ENCODE results near the gene OARD1.

Gene OARD1

GRCh38 chr6:41027799-41028560 is 44.2 kb downstream of the OARD1 start:
- H3K27ac ChIP-seq (ENCODE audit: low read length), result peak overlapping the region; percentile 39; the same call in 1 of the 2 replicates
- H3K9me2 ChIP-seq (replicated peaks; ENCODE audit: insufficient read depth, low read length), result no peaks in the 10 kb centered on the region
- no peaks in the 10 kb centered on the region for H3K27me3 ChIP-seq (replicated peaks; ENCODE audit: insufficient read depth, low read length)
- peaks cover 10% of the 10 kb centered on the region for H3F3A ChIP-seq (ENCODE audit: insufficient read depth, low read length)
- peak overlapping the region; percentile 71 for H3K9ac ChIP-seq (ENCODE audit: low read length)
- H2AFZ ChIP-seq (ENCODE audit: low read length), result peak overlapping the region; percentile 93
- H3K36me3 ChIP-seq (replicated peaks; ENCODE audit: insufficient read depth, low read length), result no peaks in the 10 kb centered on the region
- H4K20me1 ChIP-seq (ENCODE audit: insufficient read depth, low read length), result no peaks in the 10 kb centered on the region
- peak; percentile 74 for DNase-seq
- H3K79me2 ChIP-seq (ENCODE audit: low read length), result no peaks in the 10 kb centered on the region
- H3K4me3 ChIP-seq (ENCODE audit: low read length), result peak overlapping the region; percentile 84
- TF ChIP-seq, protein P1, sequence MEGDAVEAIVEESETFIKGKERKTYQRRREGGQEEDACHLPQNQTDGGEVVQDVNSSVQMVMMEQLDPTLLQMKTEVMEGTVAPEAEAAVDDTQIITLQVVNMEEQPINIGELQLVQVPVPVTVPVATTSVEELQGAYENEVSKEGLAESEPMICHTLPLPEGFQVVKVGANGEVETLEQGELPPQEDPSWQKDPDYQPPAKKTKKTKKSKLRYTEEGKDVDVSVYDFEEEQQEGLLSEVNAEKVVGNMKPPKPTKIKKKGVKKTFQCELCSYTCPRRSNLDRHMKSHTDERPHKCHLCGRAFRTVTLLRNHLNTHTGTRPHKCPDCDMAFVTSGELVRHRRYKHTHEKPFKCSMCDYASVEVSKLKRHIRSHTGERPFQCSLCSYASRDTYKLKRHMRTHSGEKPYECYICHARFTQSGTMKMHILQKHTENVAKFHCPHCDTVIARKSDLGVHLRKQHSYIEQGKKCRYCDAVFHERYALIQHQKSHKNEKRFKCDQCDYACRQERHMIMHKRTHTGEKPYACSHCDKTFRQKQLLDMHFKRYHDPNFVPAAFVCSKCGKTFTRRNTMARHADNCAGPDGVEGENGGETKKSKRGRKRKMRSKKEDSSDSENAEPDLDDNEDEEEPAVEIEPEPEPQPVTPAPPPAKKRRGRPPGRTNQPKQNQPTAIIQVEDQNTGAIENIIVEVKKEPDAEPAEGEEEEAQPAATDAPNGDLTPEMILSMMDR (IDR thresholded peaks at IDR 0.05; ENCODE audit: low read length), result peak; percentile 97
- no peak for TF ChIP-seq EZH2 (optimal IDR thresholded peaks at IDR 0.05; ENCODE audit: low read depth, low read length)
- H3K4me2 ChIP-seq (ENCODE audit: low read depth, low read length), result peak overlapping the region; percentile 97
- H3K9me3 ChIP-seq (replicated peaks; ENCODE audit: insufficient read depth, low read length), result no peaks in the 10 kb centered on the region
- H3K4me1 ChIP-seq (ENCODE audit: low read length), result peaks cover 13% of the 10 kb centered on the region

DNA sequence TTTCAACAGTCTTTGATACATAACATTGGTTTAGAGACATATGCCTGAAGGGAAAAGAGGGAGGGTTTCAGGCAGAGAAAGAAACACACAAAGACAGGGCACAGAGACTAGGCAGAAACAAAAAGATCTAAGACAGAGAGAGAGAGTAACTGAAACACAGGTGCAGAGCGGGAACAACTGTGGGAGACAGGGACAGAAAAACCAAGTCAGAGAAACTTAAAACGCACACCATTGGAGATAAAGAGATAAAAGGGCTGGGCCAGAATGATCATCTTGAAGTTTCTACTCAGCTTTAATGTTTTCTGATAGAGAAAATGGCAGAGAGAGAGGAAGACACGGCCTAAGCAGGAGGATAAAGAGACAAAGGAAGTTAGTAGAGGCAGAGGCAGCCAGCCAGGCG is 44.9 kb downstream of the OARD1 start:
- Histone ChIP-seq H3K9me3 (replicated peaks; ENCODE audit: insufficient read depth, low read length) (no peaks in the 10 kb centered on the region), H3K36me3 (replicated peaks; ENCODE audit: insufficient read depth, low read length) (no peaks in the 10 kb centered on the region), H3K79me2 (ENCODE audit: low read length) (no peaks in the 10 kb centered on the region), H3F3A (ENCODE audit: insufficient read depth, low read length) (peaks cover 10% of the 10 kb centered on the region), H3K9me2 (replicated peaks; ENCODE audit: insufficient read depth, low read length) (no peaks in the 10 kb centered on the region), H4K20me1 (ENCODE audit: insufficient read depth, low read length) (no peaks in the 10 kb centered on the region), H3K4me3 (ENCODE audit: low read length) (peak overlapping the region; percentile 84), H3K27ac (ENCODE audit: low read length) (peak overlapping the region; percentile 39; the same call in 1 of the 2 replicates), H3K27me3 (replicated peaks; ENCODE audit: insufficient read depth, low read length) (no peaks in the 10 kb centered on the region), H3K4me2 (ENCODE audit: low read depth, low read length) (peak overlapping the region; percentile 97), H2AFZ (ENCODE audit: low read length) (peak overlapping the region; percentile 93), H3K4me1 (ENCODE audit: low read length) (peaks cover 13% of the 10 kb centered on the region), H3K9ac (ENCODE audit: low read length) (peak overlapping the region; percentile 71; the same call in 1 of the 2 replicates)
- DNase-seq, result peak; percentile 19
- TF ChIP-seq EZH2phosphoT487 (IDR thresholded peaks at IDR 0.05; ENCODE audit: low read length) (no peak), EZH2 (optimal IDR thresholded peaks at IDR 0.05; ENCODE audit: low read depth, low read length) (no peak)
- TF ChIP-seq, protein P1 (IDR thresholded peaks at IDR 0.05; ENCODE audit: low read length), result no peak

DNA sequence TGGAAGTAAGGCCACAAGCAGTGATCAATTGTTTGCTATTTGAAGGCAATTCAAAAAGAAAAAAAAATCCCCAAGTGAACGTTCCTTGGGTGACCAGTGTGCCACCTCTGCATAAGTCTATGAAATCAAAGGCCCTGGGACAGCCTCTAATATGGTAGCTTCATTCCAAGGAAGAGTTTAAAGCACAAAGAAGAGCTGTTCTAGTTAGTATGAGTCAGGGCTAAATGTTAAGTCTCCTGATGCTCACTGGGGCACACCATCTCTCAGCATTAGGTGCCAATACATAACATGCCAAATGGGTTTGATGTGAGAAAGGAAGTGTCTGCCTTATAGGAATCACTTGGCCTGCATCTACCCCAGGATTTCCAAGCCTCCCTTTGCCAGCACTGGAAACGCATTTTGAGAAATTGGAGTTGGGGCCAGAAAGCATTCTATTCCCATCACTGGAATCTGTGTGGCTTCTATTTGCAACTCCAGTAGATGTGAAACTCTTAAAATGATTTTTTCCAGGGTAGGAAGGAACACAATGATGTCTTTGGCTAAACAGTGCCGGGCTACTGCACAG is 46.1 kb downstream of the OARD1 start:
- no peaks in the 10 kb centered on the region for H3K36me3 ChIP-seq (replicated peaks; ENCODE audit: insufficient read depth, low read length)
- no peaks in the 10 kb centered on the region for H3K27me3 ChIP-seq (replicated peaks; ENCODE audit: insufficient read depth, low read length)
- H3K9ac ChIP-seq (ENCODE audit: low read length), result no peak overlapping the region
- H3K79me2 ChIP-seq (ENCODE audit: low read length), result no peaks in the 10 kb centered on the region
- no peak overlapping the region for H3K4me3 ChIP-seq (ENCODE audit: low read length)
- H3K9me2 ChIP-seq (replicated peaks; ENCODE audit: insufficient read depth, low read length), result no peaks in the 10 kb centered on the region
- H3K4me1 ChIP-seq (ENCODE audit: low read length), result peaks cover 13% of the 10 kb centered on the region
- H4K20me1 ChIP-seq (ENCODE audit: insufficient read depth, low read length), result no peaks in the 10 kb centered on the region
- H3K4me2 ChIP-seq (ENCODE audit: low read depth, low read length), result no peak overlapping the region
- TF ChIP-seq EZH2 (optimal IDR thresholded peaks at IDR 0.05; ENCODE audit: low read depth, low read length), result no peak
- TF ChIP-seq, protein P1 (IDR thresholded peaks at IDR 0.05; ENCODE audit: low read length), result no peak
- TF ChIP-seq EZH2phosphoT487 (IDR thresholded peaks at IDR 0.05; ENCODE audit: low read length), result no peak
- H3F3A ChIP-seq (ENCODE audit: insufficient read depth, low read length), result peaks cover 10% of the 10 kb centered on the region
- H3K9me3 ChIP-seq (replicated peaks; ENCODE audit: insufficient read depth, low read length), result no peaks in the 10 kb centered on the region
- H3K27ac ChIP-seq (ENCODE audit: low read length), result no peak overlapping the region
- no peak overlapping the region for H2AFZ ChIP-seq (ENCODE audit: low read length)
- DNase-seq, result no peak

Data from MM.1S (cell line).